Measurements from ENCODE around the gene LMAN1L.

DNA sequence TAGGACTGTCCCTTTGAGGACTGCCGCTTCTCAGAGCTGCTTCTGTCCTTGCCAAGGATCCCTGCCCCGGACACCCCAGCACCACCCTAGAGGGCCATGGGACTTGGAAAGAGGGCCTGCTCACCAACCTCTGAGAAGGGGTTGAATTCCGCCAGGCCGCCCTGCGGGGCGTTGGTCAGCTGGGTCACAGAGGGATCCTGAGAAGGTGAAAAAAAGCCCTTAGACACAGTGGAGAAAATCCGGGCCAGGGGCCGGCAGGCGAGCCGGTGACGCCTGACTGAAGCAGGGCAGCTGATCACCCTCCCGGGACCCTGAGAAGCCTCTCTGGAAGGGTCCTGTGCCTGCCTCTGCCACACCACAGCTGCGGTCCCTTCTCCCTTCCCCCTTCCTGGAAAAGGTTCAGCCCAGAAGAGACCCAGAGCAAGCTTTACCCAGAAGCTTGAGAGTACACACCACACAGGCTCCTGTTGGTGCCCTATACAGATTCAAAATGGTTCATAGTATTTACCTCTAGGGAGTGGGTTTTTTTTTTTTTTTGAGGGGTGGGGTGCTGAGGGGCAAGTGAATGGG lies 41.9 kb downstream of the LMAN1L start:
- TF ChIP-seq EZH2 (IDR thresholded peaks at IDR 0.05; ENCODE audit: borderline replicate concordance, low read length), result no peak
- TF ChIP-seq, protein P1, sequence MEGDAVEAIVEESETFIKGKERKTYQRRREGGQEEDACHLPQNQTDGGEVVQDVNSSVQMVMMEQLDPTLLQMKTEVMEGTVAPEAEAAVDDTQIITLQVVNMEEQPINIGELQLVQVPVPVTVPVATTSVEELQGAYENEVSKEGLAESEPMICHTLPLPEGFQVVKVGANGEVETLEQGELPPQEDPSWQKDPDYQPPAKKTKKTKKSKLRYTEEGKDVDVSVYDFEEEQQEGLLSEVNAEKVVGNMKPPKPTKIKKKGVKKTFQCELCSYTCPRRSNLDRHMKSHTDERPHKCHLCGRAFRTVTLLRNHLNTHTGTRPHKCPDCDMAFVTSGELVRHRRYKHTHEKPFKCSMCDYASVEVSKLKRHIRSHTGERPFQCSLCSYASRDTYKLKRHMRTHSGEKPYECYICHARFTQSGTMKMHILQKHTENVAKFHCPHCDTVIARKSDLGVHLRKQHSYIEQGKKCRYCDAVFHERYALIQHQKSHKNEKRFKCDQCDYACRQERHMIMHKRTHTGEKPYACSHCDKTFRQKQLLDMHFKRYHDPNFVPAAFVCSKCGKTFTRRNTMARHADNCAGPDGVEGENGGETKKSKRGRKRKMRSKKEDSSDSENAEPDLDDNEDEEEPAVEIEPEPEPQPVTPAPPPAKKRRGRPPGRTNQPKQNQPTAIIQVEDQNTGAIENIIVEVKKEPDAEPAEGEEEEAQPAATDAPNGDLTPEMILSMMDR (IDR thresholded peaks at IDR 0.05; ENCODE audit: low read length), result no peak
